Gastrocnemius medialis (tissue), 4 donors: Measurements from ENCODE around the gene LRRC4C. TPM values are rescaled to one million over a fixed set of nuclear protein-coding genes. Genes with fewer than 3 reads are reported as not detected.

Experiments used
- ATAC-seq, 2 donors: fragments of 150-250 bp; one replicate each; pipeline ENCODE4 v1.9.1; 2016
- DNase-seq, 2 donors: peaks; one replicate each; pipeline ENCODE4 v3.0.0-alpha.2; 2019
- H3K27ac ChIP-seq, 4 donors: fragments of 200-600 bp; sonication (generic); 1 replicate in 1 of 4; 2 replicates in 3 of 4; pipeline ENCODE4 v1.5.1; 2016 to 2018; ENCODE audit warnings: mild to moderate bottlenecking in 2 of 4, moderate library complexity in 1 of 4
- H3K27me3 ChIP-seq, 3 donors: fragments of 200-600 bp; sonication (generic) in 2 of 3; 1 replicate in 1 of 3; 2 replicates in 2 of 3; pipeline versions ENCODE4 v1.5.1 to v1.6.0; 2016 to 2019; ENCODE audit warnings: mild to moderate bottlenecking in 1 of 3, moderate library complexity in 1 of 3
- H3K36me3 ChIP-seq, 2 donors: fragments of 200-600 bp; sonication (generic) in 1 of 2; one replicate each; pipeline ENCODE4 v1.5.1; 2017 to 2018
- H3K4me1 ChIP-seq, 2 donors: fragments of 200-600 bp; sonication (generic) in 1 of 2; one replicate each; pipeline ENCODE4 v1.5.1; 2016 to 2017; ENCODE audit warnings: mild to moderate bottlenecking in 2 of 2
- H3K4me3 ChIP-seq, 4 donors: fragments of 200-600 bp; sonication (generic) in 3 of 4; 1 replicate in 1 of 4; 2 replicates in 3 of 4; pipeline ENCODE4 v1.5.1; 2016 to 2019; ENCODE audit warnings: mild to moderate bottlenecking in 2 of 4
- H3K9me3 ChIP-seq, 3 donors: fragments of 200-600 bp; sonication (generic) in 2 of 3; 1 replicate in 1 of 3; 2 replicates in 2 of 3; pipeline ENCODE4 v1.5.1; 2016 to 2019
- CTCF ChIP-seq, 5 experiments: fragments of 450-650 bp in 3 of 5; fragments of 200-600 bp in 2 of 5; sonication (generic) in 2 of 5; IDR thresholded peaks in 4 of 5; conservative IDR thresholded peaks in 1 of 5; 1 replicate in 4 of 5; 2 replicates in 1 of 5; pipeline ENCODE4 v1.5.1; 2016 to 2019; ENCODE audit warnings: antibody characterized with exemption in 5 of 5, mild to moderate bottlenecking in 3 of 5, moderate library complexity in 3 of 5
- POLR2A ChIP-seq, 2 donors: fragments of 450-650 bp; IDR thresholded peaks; one replicate each; pipeline ENCODE4 v1.6.1; 2017; ENCODE audit warnings: antibody characterized with exemption in 2 of 2, mild to moderate bottlenecking in 2 of 2, moderate library complexity in 2 of 2
- in situ Hi-C, 4 donors: fragments of 200-750 bp; cut with MboI; loops; one replicate each; pipeline versions ENCODE4 v1.15.0 to v1.8.0; 2017; ENCODE audit warnings: low sequenced_read_pairs in 4 of 4
- intact Hi-C: fragments of 100-400 bp; cut with DNase I; formaldehyde crosslinking; loops from one replicate; pipeline ENCODE4 v1.15.1; 2023; ENCODE audit warnings: low total_unique reads
- total RNA-seq, 4 donors: library from RNA; depleted of rRNA; stranded (reverse); fragments of >200 nt; gene quantifications; one replicate each; pipeline versions ENCODE4 v1.1.0 to v1.2.3, GENCODE V29; 2016

The LRRC4C gene
- total RNA-seq, 4 donors from 2014 or later: 0.15 to 0.59 (median 0.24) TPM; not detected in 1

GRCh38 chr11:40825201-40825834 is 634.1 kb downstream of the LRRC4C start:
- Histone ChIP-seq H3K27ac (no peak overlapping the region), H3K4me1 (no peaks in the 10 kb centered on the region), H3K27me3 (no peaks in the 10 kb centered on the region), H3K4me3 (no peak overlapping the region), H3K9me3 (no peaks in the 10 kb centered on the region), H3K36me3 (no peaks in the 10 kb centered on the region)
- in situ Hi-C loops (no loop called here), intact Hi-C loops (no loop called here)
- ATAC-seq (no peak), DNase-seq (no peak)
- TF ChIP-seq POLR2A (IDR thresholded peaks at IDR 0.05): no peak
- no peak for TF ChIP-seq CTCF (IDR thresholded peaks at IDR 0.05 in 4 of 5, conservative IDR thresholded peaks at IDR 0.05 in 1 of 5)

- ATAC-seq (no peak), DNase-seq (no peak)
- Histone ChIP-seq H3K4me1 (no peaks in the 10 kb centered on the region), H3K27me3 (no peaks in the 10 kb centered on the region), H3K9me3 (no peaks in the 10 kb centered on the region), H3K27ac (no peak overlapping the region), H3K36me3 (no peaks in the 10 kb centered on the region), H3K4me3 (no peak overlapping the region)
- in situ Hi-C loops: no loop called here
- intact Hi-C loops: no loop called here
- TF ChIP-seq CTCF (IDR thresholded peaks at IDR 0.05 in 4 of 5, conservative IDR thresholded peaks at IDR 0.05 in 1 of 5) (no peak), POLR2A (IDR thresholded peaks at IDR 0.05) (no peak)
Observed at GRCh38 chr11:40819230-40819629, 640.2 kb downstream of the LRRC4C start.

- Histone ChIP-seq H3K36me3 (no peaks in the 10 kb centered on the region), H3K27ac (no peak overlapping the region), H3K27me3 (no peaks in the 10 kb centered on the region), H3K4me1 (no peaks in the 10 kb centered on the region), H3K4me3 (no peak overlapping the region), H3K9me3 (no peaks in the 10 kb centered on the region)
- no peak for DNase-seq
- in situ Hi-C loops (no loop called here), intact Hi-C loops (no loop called here)
- no peak for ATAC-seq
- TF ChIP-seq CTCF (IDR thresholded peaks at IDR 0.05 in 4 of 5, conservative IDR thresholded peaks at IDR 0.05 in 1 of 5) (no peak), POLR2A (IDR thresholded peaks at IDR 0.05) (no peak)
Observed at GRCh38 chr11:40816976-40817375, 642.5 kb downstream of the LRRC4C start.

- Histone ChIP-seq H3K27me3 (no peaks in the 10 kb centered on the region), H3K36me3 (no peaks in the 10 kb centered on the region), H3K4me3 (no peak overlapping the region), H3K9me3 (no peaks in the 10 kb centered on the region), H3K4me1 (no peaks in the 10 kb centered on the region), H3K27ac (no peak overlapping the region)
- no peak for TF ChIP-seq CTCF (IDR thresholded peaks at IDR 0.05 in 4 of 5, conservative IDR thresholded peaks at IDR 0.05 in 1 of 5)
- TF ChIP-seq POLR2A (IDR thresholded peaks at IDR 0.05): no peak
- DNase-seq (no peak), ATAC-seq (no peak)
- in situ Hi-C loops (no loop called here), intact Hi-C loops (no loop called here)
Observed at GRCh38 chr11:40797981-40798380, 661.5 kb downstream of the LRRC4C start.

GRCh38 chr11:40787224-40787623 is 672.2 kb downstream of the LRRC4C start:
- DNase-seq (no peak), ATAC-seq (no peak)
- TF ChIP-seq CTCF (IDR thresholded peaks at IDR 0.05 in 4 of 5, conservative IDR thresholded peaks at IDR 0.05 in 1 of 5): no peak
- TF ChIP-seq POLR2A (IDR thresholded peaks at IDR 0.05): no peak
- H3K4me3 ChIP-seq: no peak overlapping the region
- in situ Hi-C loops: no loop called here
- H3K9me3 ChIP-seq: no peaks in the 10 kb centered on the region
- intact Hi-C loops: no loop called here
- no peak overlapping the region for H3K27ac ChIP-seq
- H3K27me3 ChIP-seq: no peaks in the 10 kb centered on the region
- H3K4me1 ChIP-seq: no peaks in the 10 kb centered on the region
- no peaks in the 10 kb centered on the region for H3K36me3 ChIP-seq
